ENCODE data around the gene LEF1. TPM values are rescaled to one million over a fixed set of nuclear protein-coding genes. Genes with fewer than 3 reads are reported as not detected.

LEF1 gene
- total RNA-seq, 1 experiment from 2014 or later, result 0.54 TPM

- no TSS peak for BruUV-seq (replicated peaks)
- DNase-seq (ENCODE audit: low read depth, low spot score) (no peak), ATAC-seq (no peak)
- H3K4me1 ChIP-seq (ENCODE audit: control insufficient read depth, insufficient read depth, low read length), result no peaks in the 10 kb centered on the region
- H3K27ac ChIP-seq (ENCODE audit: low read length), result no peak overlapping the region
- POLR2A ChIA-PET, result no interaction called here
- intact Hi-C loops (cut with micrococcal nuclease; ENCODE audit: unreplicated experiment) (no loop called here), in situ Hi-C loops (cut with HindIII; ENCODE audit: low pct_unique_long_range_greater_than_20kb, low sequenced_read_pairs) (no loop called here)
- no peaks in the 10 kb centered on the region for H3K36me3 ChIP-seq (ENCODE audit: control insufficient read depth, insufficient read depth, low read length)
- H3K9me3 ChIP-seq (ENCODE audit: control insufficient read depth, insufficient read depth, low read depth, low read length), result no peaks in the 10 kb centered on the region
- CTCF ChIA-PET, result no interaction called here
- no peak overlapping the region for H3K4me3 ChIP-seq (ENCODE audit: low read depth in 2 of 2, low read length in 2 of 2)
- TF ChIP-seq CTCF (IDR thresholded peaks at IDR 0.05), result no peak
- TF ChIP-seq SIN3A (IDR thresholded peaks at IDR 0.05; ENCODE audit: borderline replicate concordance, insufficient read depth, low read depth, low read length), result no peak
- no peaks in the 10 kb centered on the region for H3K27me3 ChIP-seq (ENCODE audit: control insufficient read depth, insufficient read depth, low read length)
These were observed 23.3 kb upstream of the LEF1 start for GRCh38 chr4:108192056-108192455.

- DNase-seq (ENCODE audit: low read depth, low spot score), result no peak
- BruUV-seq (replicated peaks), result no TSS peak
- Histone ChIP-seq H3K36me3 (ENCODE audit: control insufficient read depth, insufficient read depth, low read length) (no peaks in the 10 kb centered on the region), H3K27ac (ENCODE audit: low read length) (no peak overlapping the region), H3K27me3 (ENCODE audit: control insufficient read depth, insufficient read depth, low read length) (no peaks in the 10 kb centered on the region), H3K4me1 (ENCODE audit: control insufficient read depth, insufficient read depth, low read length) (no peaks in the 10 kb centered on the region), H3K4me3 (ENCODE audit: low read depth in 2 of 2, low read length in 2 of 2) (no peak overlapping the region), H3K9me3 (ENCODE audit: control insufficient read depth, insufficient read depth, low read depth, low read length) (no peaks in the 10 kb centered on the region)
- intact Hi-C loops (cut with micrococcal nuclease; ENCODE audit: unreplicated experiment), result no loop called here
- TF ChIP-seq POLR2AphosphoS5 (IDR thresholded peaks at IDR 0.05; ENCODE audit: low read depth, low read length), result no peak
- TF ChIP-seq SIN3A (IDR thresholded peaks at IDR 0.05; ENCODE audit: borderline replicate concordance, insufficient read depth, low read depth, low read length), result no peak
- TF ChIP-seq TCF7L2 (IDR thresholded peaks at IDR 0.05; ENCODE audit: low read depth, low read length), result no peak
- TF ChIP-seq CTCF (IDR thresholded peaks at IDR 0.05), result no peak
- ATAC-seq, result no peak
- CTCF ChIA-PET, result no interaction called here
- POLR2A ChIA-PET, result no interaction called here
- in situ Hi-C loops (cut with HindIII; ENCODE audit: low pct_unique_long_range_greater_than_20kb, low sequenced_read_pairs), result no loop called here
These were observed 22.7 kb upstream of the LEF1 start for GRCh38 chr4:108191269-108191914.

DNA sequence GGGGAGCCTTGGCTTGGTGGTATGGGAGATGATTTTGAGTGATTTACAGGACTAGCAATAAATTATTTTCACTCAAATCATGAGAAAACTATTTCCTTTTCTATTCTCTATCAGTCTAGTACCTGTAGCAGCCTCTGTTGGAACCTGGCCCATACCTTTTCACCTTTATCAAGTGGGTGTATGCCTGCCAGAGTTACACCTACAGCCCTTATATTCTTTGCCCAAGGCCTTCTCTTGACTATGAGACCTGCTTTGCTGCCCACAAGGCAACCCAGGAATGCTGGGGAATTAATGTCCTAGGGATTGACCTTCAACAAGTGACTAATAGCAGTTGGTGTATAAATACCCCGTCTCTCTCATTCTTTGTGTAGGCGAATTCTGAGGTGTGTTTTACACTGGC, 20.0 kb upstream of the LEF1 start:
- intact Hi-C loops (cut with micrococcal nuclease; ENCODE audit: unreplicated experiment) (no loop called here), in situ Hi-C loops (cut with HindIII; ENCODE audit: low pct_unique_long_range_greater_than_20kb, low sequenced_read_pairs) (no loop called here)
- DNase-seq (ENCODE audit: low read depth, low spot score) (no peak), ATAC-seq (no peak)
- H3K36me3 ChIP-seq (ENCODE audit: control insufficient read depth, insufficient read depth, low read length), result no peaks in the 10 kb centered on the region
- CTCF ChIA-PET, result no interaction called here
- BruUV-seq (replicated peaks), result no TSS peak
- H3K9me3 ChIP-seq (ENCODE audit: control insufficient read depth, insufficient read depth, low read depth, low read length), result no peaks in the 10 kb centered on the region
- H3K27me3 ChIP-seq (ENCODE audit: control insufficient read depth, insufficient read depth, low read length), result no peaks in the 10 kb centered on the region; the same call in 1 of the 2 replicates
- H3K4me1 ChIP-seq (ENCODE audit: control insufficient read depth, insufficient read depth, low read length), result no peaks in the 10 kb centered on the region
- no peak overlapping the region for H3K27ac ChIP-seq (ENCODE audit: low read length)
- TF ChIP-seq, protein P1, sequence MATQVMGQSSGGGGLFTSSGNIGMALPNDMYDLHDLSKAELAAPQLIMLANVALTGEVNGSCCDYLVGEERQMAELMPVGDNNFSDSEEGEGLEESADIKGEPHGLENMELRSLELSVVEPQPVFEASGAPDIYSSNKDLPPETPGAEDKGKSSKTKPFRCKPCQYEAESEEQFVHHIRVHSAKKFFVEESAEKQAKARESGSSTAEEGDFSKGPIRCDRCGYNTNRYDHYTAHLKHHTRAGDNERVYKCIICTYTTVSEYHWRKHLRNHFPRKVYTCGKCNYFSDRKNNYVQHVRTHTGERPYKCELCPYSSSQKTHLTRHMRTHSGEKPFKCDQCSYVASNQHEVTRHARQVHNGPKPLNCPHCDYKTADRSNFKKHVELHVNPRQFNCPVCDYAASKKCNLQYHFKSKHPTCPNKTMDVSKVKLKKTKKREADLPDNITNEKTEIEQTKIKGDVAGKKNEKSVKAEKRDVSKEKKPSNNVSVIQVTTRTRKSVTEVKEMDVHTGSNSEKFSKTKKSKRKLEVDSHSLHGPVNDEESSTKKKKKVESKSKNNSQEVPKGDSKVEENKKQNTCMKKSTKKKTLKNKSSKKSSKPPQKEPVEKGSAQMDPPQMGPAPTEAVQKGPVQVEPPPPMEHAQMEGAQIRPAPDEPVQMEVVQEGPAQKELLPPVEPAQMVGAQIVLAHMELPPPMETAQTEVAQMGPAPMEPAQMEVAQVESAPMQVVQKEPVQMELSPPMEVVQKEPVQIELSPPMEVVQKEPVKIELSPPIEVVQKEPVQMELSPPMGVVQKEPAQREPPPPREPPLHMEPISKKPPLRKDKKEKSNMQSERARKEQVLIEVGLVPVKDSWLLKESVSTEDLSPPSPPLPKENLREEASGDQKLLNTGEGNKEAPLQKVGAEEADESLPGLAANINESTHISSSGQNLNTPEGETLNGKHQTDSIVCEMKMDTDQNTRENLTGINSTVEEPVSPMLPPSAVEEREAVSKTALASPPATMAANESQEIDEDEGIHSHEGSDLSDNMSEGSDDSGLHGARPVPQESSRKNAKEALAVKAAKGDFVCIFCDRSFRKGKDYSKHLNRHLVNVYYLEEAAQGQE (IDR thresholded peaks at IDR 0.05; ENCODE audit: insufficient read depth in 1 of 2, low read depth in 2 of 2, low read length in 1 of 2), result no peak
- no peak for TF ChIP-seq TCF7L2 (IDR thresholded peaks at IDR 0.05; ENCODE audit: low read depth, low read length)
- no peak for TF ChIP-seq POLR2AphosphoS5 (IDR thresholded peaks at IDR 0.05; ENCODE audit: low read depth, low read length)
- POLR2A ChIA-PET, result no interaction called here
- no peak overlapping the region for H3K4me3 ChIP-seq (ENCODE audit: low read depth in 2 of 2, low read length in 2 of 2)
